Endodermal cell (in vitro differentiated cells): ENCODE results near the gene CFAP57. TPM values are rescaled to one million over a fixed set of nuclear protein-coding genes. Genes with fewer than 3 reads are reported as not detected.
A peak's percentile ranks its signal among the peaks of the same experiment; 100 is the strongest.

ENCODE experiments used
- DNase-seq: peaks from one replicate; pipeline ENCODE4 v3.0.0-alpha.2; 2017
- H3K27ac ChIP-seq: 2 replicates; pipeline ENCODE4 v1.5.1; 2013; ENCODE audit warnings: mild to moderate bottlenecking, low read depth, low read length, moderate library complexity
- H3K27me3 ChIP-seq: 2 replicates; pipeline ENCODE4 v1.6.1; 2013; ENCODE audit warnings: mild to moderate bottlenecking, low read length, moderate library complexity; ENCODE audit not compliant: insufficient read depth, control insufficient read depth, poor library complexity, severe bottlenecking
- H3K36me3 ChIP-seq: 2 replicates; pipeline ENCODE4 v1.7.0; 2013; ENCODE audit warnings: mild to moderate bottlenecking, low read length, moderate library complexity; ENCODE audit not compliant: control insufficient read depth, insufficient read depth
- H3K4me1 ChIP-seq: one replicate; pipeline ENCODE4 v1.7.0; 2013; ENCODE audit warnings: low read length; ENCODE audit not compliant: control insufficient read depth, insufficient read depth
- H3K4me3 ChIP-seq: 2 replicates; pipeline ENCODE4 v1.5.1; 2013; ENCODE audit warnings: mild to moderate bottlenecking, low read length, moderate library complexity
- H3K9ac ChIP-seq: 2 replicates; pipeline ENCODE4 v1.6.1; 2013; ENCODE audit warnings: mild to moderate bottlenecking, low read length, moderate library complexity; ENCODE audit not compliant: poor library complexity, severe bottlenecking; ENCODE audit errors: extremely low read depth
- H3K9me3 ChIP-seq: 2 replicates; pipeline ENCODE4 v1.6.1; 2013; ENCODE audit warnings: mild to moderate bottlenecking, low read length, moderate library complexity; ENCODE audit not compliant: control insufficient read depth
- H3K27ac Mint-ChIP-seq: 2 replicates; pipeline ENCODE4 v1.8.0; 2020; ENCODE audit warnings: mixed read lengths
- H3K27me3 Mint-ChIP-seq: 2 replicates; pipeline ENCODE4 v1.8.0; 2021; ENCODE audit warnings: mild to moderate bottlenecking, mixed read lengths; ENCODE audit not compliant: insufficient read depth
- H3K36me3 Mint-ChIP-seq: 2 replicates; pipeline ENCODE4 v1.8.0; 2020; ENCODE audit warnings: low read depth, mixed read lengths
- H3K4me1 Mint-ChIP-seq: 2 replicates; pipeline ENCODE4 v1.8.0; 2020; ENCODE audit warnings: mixed read lengths
- H3K4me3 Mint-ChIP-seq: 2 replicates; pipeline ENCODE4 v1.8.0; 2020; ENCODE audit warnings: mild to moderate bottlenecking, moderate library complexity, mixed read lengths
- H3K9me3 Mint-ChIP-seq: 2 replicates; pipeline ENCODE4 v1.8.0; 2020; ENCODE audit warnings: mild to moderate bottlenecking, mixed read lengths
- WGBS, 2 experiments: methylation state at CpG; one replicate each; pipeline versions ENCODE4 v1.1.5 to v1.1.7; 2013; ENCODE audit warnings: missing lambda C conversion rate in 2 of 2, mixed read lengths in 1 of 2; ENCODE audit not compliant: insufficient coverage in 1 of 2, insufficient read length in 1 of 2; 5-methylcytosine and 5-hydroxymethylcytosine counted together
- total RNA-seq, 2 donors: library from RNA; stranded (reverse); fragmentation: NEBNext Ultra II Directional in 1 of 2; extraction: Animal tissue kit (Norgen Biotek cat#: 25700) in 1 of 2; gene quantifications; 2 replicates in 1 of 2; 3 replicates in 1 of 2; pipeline ENCODE4 v1.2.1, GENCODE V29; 2021
- TF ChIP-seq, protein P1 (sequence below): fragments of 200-600 bp; sonication (generic); conservative IDR thresholded peaks from 2 replicates; pipeline ENCODE4 v1.5.0; 2021; ENCODE audit warnings: antibody characterized with exemption, mild to moderate bottlenecking

Gene CFAP57
- total RNA-seq, 2 donors from 2014 or later: 0.82 to 0.90 TPM

- Mint-ChIP-seq H3K9me3 (peaks cover 16% of the 10 kb centered on the region), H3K4me3 (no peak overlapping the region), H3K27me3 (peaks cover 7% of the 10 kb centered on the region), H3K27ac (no peak overlapping the region), H3K36me3 (no peaks in the 10 kb centered on the region), H3K4me1 (no peaks in the 10 kb centered on the region)
- no peaks in the 10 kb centered on the region for H3K36me3 ChIP-seq
- no peaks in the 10 kb centered on the region for H3K27me3 ChIP-seq
- TF ChIP-seq, protein P1, sequence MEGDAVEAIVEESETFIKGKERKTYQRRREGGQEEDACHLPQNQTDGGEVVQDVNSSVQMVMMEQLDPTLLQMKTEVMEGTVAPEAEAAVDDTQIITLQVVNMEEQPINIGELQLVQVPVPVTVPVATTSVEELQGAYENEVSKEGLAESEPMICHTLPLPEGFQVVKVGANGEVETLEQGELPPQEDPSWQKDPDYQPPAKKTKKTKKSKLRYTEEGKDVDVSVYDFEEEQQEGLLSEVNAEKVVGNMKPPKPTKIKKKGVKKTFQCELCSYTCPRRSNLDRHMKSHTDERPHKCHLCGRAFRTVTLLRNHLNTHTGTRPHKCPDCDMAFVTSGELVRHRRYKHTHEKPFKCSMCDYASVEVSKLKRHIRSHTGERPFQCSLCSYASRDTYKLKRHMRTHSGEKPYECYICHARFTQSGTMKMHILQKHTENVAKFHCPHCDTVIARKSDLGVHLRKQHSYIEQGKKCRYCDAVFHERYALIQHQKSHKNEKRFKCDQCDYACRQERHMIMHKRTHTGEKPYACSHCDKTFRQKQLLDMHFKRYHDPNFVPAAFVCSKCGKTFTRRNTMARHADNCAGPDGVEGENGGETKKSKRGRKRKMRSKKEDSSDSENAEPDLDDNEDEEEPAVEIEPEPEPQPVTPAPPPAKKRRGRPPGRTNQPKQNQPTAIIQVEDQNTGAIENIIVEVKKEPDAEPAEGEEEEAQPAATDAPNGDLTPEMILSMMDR: peak; percentile 90
- H3K9ac ChIP-seq: no peak overlapping the region
- 3% methylated on average over 2 to 5 of the region's 5 CpGs for whole genome bisulfite sequencing, 2 experiments
- H3K9me3 ChIP-seq: no peaks in the 10 kb centered on the region
- H3K4me1 ChIP-seq: no peaks in the 10 kb centered on the region
- no peak overlapping the region for H3K4me3 ChIP-seq
- no peak overlapping the region for H3K27ac ChIP-seq
- DNase-seq: peak; percentile 92
These were observed 66.0 kb downstream of the CFAP57 start for GRCh38 chr1:43238085-43238484.

DNA sequence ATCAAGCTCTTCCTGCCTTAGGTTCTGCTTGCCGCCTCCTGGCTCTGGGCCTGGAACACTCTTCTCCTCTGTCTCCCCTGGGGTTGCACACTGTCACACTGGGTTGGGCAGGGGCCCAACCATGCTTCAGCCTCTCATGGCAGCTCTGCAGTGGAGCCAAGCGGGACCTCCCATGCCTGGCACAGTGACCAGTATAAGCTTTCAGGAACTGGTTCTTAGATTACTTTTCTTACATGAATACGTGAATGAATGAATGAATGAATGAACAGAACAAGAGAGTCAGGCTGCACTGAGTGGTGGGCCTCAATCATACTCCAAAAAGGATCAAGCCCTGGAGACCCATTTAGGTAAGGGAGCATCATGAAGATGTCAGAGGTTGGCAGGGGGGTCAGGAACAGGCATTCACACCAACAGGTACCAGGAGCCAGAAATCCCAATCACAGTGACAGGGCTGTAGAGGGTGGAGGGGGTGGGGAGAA is 66.9 kb downstream of the CFAP57 start:
- Mint-ChIP-seq H3K36me3 (no peaks in the 10 kb centered on the region), H3K27ac (no peak overlapping the region), H3K4me1 (no peaks in the 10 kb centered on the region), H3K9me3 (peaks cover 19% of the 10 kb centered on the region), H3K4me3 (no peak overlapping the region), H3K27me3 (peaks cover 7% of the 10 kb centered on the region)
- Histone ChIP-seq H3K27me3 (no peaks in the 10 kb centered on the region), H3K4me1 (no peaks in the 10 kb centered on the region), H3K36me3 (no peaks in the 10 kb centered on the region), H3K4me3 (no peak overlapping the region), H3K9me3 (no peaks in the 10 kb centered on the region), H3K9ac (no peak overlapping the region), H3K27ac (no peak overlapping the region)
- DNase-seq: no peak
- 94 to 100% methylated on average over 3 of the region's 3 CpGs for WGBS, 2 experiments
- TF ChIP-seq, protein P1: no peak

DNA sequence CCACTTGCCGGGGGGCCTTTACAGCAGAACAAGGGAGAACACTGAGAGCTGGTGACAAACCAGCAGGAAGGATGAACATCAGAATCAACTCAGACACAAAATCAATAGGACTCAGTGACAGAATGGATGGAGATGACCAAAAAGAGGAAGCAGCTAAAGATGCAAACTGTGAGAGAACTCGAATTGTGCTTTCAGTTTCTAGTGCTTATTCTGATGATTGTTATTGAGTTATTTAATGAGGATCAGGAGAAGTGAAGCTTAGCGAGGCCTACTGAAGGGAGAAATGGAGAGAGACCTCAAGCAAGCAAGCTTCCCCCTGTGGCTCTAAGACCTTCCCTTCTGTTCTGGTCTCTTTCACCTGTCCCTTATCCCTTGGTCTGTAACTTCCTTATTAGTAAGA is 67.4 kb downstream of the CFAP57 start:
- Histone ChIP-seq H3K36me3 (no peaks in the 10 kb centered on the region), H3K27ac (no peak overlapping the region), H3K9me3 (no peaks in the 10 kb centered on the region), H3K9ac (no peak overlapping the region), H3K4me1 (no peaks in the 10 kb centered on the region), H3K4me3 (no peak overlapping the region), H3K27me3 (no peaks in the 10 kb centered on the region)
- Mint-ChIP-seq H3K36me3 (no peaks in the 10 kb centered on the region), H3K9me3 (peaks cover 22% of the 10 kb centered on the region), H3K27ac (no peak overlapping the region), H3K4me3 (no peak overlapping the region), H3K27me3 (peaks cover 7% of the 10 kb centered on the region), H3K4me1 (no peaks in the 10 kb centered on the region)
- TF ChIP-seq, protein P1: no peak
- DNase-seq: no peak
- WGBS, 2 experiments: 83 to 89% methylated on average over 1 to 3 of the region's 3 CpGs
